ENCODE data around the gene CRIP1.

Gene CRIP1

DNA sequence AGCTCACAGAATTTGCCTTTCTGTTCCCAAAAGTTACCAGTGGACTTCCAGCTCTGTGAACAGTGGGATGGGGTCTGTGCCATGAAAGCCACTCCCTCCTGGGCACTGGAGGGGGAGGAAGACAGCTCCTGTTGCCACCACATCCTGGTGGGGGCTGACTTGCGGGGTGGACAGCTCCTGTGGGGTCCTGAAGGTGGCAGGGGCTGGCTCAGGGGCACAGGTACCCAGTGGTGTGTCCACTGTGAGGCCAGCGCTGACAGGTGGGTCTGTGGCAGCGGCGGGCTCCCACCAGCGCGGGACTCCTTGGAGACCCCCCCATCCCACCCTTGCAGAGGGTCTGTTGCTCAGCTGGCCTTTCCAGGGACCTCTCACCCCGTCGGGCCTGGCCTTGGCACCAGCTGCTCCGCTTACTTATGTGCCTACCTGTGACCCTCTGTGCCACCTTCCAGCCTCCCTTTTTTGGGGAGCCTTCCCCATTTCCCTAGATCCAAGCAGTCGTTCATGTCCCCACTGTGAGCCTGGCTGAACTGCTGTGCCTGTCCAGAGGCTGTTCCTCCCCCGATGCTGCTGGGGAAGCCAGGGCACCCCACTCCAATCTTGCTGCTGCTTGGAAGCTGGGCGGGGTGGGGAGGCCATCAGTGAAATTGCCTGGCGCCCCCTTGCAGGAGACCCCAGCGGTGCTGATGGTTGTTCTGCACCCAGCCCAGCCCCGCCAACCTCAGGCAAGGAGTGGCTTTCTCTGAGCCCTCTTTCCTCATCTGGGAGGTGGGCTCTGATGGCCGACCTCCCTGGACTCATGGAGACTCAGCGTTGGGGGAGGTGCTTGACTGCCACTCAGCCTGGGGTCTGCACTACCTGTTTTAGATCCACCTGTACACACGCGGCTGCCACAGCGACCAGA is 6.5 kb downstream of the CRIP1 start:
- DNase-seq (ENCODE audit: low spot score): no peak

DNA sequence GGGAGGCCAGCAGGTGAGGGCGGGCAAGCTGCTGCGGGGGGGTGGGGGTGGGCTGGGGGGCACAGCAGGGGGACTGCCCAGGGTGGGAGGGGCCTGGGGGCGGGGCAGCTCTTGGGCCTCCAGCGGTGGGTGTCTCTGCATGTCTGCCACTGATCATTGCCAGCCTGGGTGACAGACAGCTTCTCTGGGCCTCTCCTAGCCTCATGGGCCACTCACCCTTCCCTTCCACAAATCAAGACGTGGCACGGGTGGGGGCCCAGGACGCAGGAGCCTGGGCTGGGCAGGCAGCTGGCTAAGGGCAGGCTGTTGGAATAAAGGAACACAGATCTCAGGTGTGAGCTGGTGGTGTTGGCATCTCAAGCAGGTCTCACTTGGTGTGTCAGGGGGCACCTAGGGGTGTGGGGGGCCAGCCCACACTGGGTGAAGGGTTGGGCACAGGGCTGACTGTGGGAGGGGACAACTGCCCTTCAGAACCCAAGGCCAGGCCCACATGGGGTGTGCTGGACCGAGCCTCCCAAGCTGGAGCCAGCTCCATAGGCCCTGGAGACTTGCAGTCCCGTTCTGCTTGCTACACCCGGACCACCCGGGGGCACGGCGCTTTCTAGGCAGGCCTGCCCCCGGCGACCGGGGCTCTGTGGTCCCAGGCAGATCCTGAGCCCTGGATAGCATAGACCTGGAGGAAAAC is 7.4 kb downstream of the CRIP1 start:
- DNase-seq (ENCODE audit: low spot score): no peak

DNA sequence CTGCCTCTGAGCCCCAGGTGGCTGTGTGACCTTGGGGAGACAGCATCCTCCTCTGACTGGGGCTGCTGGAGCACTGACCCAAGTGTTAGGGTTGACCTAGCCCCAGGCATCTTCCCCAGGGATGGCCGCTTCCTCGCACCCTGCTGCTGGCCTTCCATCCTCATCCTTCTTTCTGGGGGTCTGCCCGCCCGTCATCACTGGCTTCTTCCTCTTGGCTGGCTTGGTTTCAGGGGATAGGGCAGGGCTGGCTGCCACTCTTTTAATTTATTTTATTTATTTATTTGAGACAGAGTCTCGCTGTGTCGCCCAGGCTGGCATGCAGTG is 7.9 kb downstream of the CRIP1 start:
- no peak for DNase-seq (ENCODE audit: low spot score)

DNA sequence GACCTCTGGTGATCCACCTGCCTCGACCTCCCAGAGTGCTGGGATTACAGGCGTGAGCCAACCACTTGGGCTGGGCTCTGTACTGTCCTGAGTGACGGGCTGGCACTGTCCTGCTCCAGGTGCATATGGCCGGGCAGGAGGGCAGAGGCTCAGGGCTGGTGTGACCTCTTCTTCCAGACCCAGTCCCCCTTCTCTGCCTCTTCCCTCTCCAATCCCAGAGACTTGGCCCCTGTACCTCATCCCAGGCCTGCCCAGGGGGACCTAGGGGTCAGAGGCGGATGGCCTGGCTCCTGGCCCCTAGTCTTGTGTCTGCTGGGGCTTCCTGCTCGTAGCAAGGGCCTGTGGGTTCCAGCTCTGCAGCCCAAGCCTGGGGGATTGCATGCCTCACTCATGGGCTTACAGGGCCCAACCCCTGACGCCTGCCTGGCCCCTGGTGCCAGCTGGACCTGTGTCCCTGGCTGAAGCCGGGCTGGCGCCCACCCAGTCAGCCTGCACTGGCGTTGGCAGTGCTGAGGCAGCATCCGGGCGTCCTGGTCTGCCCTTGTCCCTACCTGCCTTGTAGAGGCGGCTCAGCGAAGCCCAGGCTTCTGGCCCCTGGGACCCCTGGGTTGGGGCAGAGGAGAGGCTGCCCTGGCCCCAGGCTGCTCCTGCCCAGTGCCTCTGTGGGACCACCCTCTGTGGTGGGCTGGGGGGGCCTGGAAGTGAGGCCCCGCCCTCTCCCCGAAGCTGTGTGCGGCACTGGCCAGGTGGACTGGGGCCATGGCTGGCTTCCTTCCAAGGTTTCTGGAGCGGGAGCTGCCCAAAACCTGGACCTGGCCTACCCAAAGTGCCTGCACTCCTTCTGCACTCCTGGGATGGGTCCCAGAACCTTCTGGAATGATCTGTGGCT is 8.7 kb downstream of the CRIP1 start:
- DNase-seq (ENCODE audit: low spot score): no peak

DNA sequence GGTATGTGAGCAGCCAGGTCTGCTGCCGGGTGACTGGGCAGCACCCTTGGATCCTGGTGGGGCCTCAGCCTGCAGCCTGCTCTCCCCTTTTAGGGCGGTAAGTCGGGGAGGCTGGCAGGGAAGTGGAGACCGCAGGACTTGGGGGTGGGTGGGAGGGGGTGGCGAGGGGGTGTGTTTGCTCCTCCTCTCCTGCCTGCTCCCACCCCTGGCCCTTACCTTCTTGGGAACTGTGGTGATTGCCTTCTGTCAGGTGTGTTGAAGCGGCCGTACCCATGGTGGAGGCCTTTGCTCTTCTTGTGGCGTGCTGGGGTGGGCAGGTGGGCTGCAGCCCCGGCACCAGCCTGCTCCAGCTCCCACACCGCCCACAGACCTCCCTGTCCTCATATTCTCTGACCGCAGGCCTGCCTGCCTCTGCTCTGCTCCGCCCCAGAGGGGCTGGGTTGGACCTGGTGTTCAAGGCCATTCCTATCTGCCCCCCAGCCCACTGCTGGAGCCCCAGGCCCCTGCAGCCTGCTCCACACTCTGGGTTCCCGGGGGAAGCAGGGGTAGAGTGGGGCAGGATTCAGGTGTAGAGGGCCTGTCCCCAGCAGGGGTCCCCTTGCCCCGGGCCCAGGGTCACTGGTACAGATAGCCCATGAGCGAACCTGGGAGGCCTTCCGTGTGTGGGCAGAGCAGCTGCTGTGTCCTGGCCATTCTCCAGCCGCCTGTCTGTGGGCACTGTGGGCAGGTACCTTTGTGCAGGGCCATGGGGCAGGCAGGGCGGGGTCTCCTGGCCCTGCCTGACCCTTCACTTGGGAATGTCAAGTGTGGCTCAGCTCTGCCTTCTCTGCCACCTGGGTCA is 9.5 kb downstream of the CRIP1 start:
- DNase-seq (ENCODE audit: low spot score): no peak

DNA sequence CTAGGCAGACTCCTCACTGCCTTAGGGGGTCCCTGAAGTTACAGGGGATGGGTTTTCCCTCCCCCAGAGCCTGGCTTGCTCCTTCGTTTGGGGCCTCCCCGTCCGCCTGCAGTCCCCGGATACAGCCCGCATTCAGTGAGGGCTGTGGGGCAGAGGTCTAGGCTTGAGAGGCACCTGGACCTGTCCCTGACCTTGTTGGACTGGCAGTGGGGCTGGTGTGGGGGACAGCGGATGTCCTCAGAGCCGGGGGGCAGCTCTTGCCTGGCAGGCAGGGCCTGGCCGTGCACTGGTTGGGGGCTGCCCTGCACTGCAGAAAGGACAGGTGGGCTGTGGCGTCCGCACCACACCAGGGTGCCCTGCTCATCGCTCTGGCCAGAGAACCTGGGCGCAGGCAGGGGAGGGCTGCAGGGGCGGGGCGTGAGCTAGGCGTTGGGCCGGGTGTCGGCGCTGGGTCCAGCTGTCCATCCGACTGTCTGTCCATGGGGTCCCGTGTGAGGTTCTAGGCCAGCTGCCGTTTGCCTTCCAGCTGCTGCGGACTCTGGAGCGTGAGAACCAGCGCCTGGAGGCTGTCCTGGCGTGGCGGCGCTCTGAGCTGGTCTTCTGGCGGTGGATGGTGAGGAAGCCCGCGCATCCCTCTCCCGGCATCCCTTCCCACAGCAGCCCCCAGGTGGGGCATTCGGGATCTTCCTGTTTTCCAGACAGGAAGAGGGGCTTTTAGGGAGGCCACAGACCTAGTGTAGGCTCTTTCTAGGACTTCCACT is 10.3 kb downstream of the CRIP1 start:
- no peak for DNase-seq (ENCODE audit: low spot score)

DNA sequence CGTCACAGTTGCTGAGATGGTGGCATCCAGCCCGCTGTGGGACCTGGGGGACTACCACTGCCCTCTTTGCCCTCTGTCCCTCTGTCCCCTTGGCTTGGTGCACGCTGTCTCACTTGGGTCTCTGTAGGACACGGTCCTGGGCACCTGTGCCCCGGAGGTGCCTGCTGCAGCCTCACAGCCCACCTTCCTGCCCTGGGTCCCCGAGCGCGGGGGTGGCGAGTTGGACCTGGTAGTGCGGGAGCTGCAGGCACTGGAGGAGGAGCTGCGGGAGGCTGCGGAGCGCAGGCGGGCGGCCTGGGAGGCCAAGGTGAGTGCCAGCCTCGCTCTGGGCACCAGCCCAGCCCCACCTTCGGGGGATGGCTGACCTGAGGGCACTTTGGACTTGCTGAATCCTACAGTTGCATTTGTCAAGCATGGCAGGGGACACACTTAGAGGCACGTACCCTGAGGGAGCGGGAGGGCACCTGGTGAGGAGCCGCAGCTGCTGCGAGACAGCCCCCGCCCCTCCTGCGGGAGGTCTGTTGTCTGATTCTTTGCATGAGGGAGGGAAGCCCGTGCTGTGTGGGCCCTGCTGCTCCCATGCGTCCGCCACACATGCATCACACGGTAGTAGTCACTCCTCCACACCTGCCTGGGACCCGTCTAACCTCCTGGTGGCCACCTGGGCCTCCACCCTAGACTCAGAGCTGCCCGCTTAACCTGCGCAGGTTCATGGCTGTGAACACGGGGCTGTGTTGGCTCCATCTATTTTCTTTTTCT is 11.2 kb downstream of the CRIP1 start:
- DNase-seq (ENCODE audit: low spot score): no peak

DNA sequence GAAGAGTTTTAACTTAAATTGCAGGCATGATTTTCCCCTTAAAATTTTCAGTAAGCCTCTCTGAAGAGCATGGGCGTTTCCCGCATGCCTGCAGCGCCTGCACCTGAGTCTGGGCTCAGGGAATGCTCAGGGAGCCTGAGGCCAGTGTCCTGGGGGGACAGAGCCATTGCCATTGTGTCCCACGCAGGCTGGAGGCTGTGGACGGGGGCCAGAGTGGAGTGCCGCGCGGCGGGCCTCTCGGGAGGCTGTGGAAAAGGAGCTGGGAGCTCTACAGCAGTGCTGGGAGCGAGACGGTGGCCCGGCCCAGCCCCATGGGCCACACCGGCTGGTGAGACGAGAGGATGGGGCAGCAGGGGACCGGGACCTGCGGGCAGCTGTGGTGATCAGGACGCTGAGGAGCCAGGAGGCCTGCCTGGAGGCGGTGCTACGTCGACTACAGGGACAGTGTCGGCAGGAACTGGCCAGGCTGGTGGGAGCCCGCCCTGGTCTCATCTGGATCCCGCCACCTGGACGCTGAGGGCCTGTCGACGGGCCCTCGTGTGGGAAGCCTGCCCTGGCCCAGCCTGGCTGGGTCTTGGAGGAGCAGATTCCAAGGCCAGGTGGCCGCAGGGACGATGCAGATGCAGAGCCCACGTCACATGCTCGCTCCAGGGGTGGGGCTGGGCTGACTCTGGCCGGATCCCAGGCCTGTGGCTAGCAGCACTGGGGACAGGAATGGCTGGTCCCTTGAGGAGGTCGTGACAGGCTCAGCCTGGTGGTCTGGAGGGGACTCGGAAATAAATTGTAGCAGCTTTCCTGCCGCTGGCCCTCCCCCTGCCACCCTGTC is 12.0 kb downstream of the CRIP1 start:
- no peak for DNase-seq (ENCODE audit: low spot score)

DNA sequence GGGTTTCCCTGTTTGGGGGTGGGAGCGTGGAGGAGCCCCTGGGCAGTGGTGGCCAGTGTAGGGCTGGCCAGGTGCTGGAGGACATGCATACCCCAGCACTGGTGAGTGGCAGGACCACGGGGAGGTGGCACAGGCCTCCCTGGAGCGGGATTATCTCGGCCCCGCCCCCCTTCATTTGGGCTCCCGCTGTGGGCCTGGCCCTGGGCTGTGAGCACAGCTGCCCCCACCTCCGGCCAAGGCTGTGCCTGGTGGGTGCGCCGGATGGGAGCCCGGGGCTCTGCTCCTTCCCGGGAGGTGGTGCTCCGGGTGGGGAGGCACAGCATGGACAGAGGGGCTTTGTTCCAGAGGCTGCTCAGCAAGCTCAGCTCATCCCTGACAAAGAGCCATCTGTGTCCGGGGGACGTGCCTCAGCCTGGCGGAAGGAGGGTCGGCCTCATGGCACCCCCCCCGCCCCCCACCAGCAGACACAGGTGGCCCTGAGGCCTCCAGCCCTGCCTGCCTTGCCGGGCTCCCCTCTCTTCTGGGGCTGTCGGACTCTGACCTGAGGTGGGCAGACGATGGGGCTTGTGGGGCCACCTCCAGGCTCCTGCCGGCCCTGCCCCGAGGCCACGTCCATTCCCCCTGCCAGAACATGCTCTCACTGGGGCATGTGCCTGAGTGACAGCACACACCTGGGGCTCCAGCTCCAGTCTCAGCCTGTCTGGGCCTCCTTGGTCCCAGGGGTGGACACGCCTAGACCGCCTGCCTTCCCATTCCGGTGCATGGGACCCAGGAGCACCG is 12.8 kb downstream of the CRIP1 start:
- DNase-seq (ENCODE audit: low spot score): peak; percentile 2

DNA sequence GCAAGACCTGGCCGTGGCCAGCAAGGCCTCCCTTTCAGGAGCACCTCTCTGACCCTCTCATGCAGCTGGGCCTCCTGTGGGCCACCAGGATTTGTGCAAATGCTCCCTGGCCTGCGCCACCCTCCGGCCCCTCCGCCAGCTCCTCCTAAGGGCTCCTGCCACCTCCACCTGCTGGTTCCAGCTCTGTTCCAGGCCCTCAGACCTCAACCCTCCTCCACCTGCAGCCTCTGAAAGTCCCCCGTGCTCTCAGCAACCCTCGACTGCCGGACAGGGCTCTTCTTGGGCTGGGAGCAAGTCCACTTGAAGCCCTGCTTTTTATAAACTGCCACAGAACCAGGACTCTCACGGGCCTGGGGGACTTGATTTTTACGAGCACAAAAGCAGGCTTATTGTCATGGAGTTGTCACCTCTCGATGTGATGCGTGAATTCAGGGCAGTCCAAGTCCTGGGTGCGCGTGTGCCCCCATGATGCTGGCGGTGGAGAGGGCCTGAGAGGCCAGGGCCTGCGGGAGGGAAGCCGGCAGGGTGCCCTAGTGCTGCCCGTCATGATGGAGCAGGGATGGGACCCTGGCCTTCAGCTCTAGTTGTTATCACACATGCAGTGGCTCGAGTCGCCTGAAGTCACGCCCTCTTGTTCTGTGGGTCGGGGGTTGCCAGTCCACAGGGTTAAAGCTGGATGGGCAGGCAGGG is 13.5 kb downstream of the CRIP1 start:
- DNase-seq (ENCODE audit: low spot score): no peak

DNA sequence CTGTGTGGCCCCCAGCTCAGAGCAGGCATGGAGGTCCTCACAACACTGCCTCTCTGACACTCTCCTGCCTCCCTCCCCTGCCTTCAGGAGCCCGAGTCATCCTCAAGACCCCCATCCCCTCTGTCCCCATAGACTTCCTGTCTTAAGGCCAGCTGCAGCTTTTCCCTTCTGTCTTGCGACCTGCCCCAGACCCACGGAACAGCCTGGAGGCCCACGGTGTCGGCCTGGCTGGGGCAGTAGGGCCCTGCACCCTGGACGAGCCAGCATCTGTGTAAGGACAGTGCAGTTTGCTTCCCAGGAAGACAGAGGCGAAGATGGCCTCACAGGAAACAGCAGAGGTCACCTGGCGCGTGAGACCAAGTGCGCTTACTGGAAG is 14.0 kb downstream of the CRIP1 start:
- no peak for DNase-seq (ENCODE audit: low spot score)

DNA sequence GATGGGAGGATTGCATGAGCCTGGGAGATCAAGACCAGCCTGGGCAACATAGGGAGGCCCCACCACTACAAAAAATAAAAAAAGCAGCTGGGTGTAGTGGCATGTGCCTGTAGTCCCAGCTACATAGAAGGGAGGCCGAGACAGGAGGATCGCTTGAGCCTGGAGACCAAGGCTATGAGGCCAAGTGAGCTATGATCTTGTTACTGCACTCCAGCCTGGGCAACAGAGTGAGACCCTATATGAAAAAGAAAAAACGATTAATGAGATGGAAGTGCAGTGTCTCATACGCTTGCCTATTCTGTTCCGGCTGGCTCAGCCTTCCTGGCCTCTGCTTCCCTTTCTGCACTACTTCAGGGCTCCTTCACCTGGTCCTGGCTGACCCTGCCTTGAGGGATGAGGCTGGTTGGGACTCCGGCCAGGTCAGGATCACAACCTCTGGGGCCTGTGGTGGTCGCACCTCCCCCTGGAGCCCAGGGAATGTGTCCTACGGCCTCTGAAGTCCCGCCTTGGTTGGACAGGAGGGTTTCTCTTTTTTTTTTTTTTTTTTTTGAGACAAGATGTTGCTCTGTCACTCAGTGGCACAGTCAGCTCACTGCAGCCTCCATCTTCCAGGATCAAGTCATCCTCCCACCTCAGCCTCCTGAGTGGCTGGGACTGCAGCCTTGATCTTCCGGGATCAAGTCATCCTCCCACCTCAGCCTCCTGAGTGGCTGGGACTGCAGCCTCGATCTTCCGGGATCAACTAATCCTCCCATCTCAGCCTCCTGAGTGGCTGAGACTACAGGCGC is 15.0 kb downstream of the CRIP1 start:
- no peak for DNase-seq (ENCODE audit: low spot score)

DNA sequence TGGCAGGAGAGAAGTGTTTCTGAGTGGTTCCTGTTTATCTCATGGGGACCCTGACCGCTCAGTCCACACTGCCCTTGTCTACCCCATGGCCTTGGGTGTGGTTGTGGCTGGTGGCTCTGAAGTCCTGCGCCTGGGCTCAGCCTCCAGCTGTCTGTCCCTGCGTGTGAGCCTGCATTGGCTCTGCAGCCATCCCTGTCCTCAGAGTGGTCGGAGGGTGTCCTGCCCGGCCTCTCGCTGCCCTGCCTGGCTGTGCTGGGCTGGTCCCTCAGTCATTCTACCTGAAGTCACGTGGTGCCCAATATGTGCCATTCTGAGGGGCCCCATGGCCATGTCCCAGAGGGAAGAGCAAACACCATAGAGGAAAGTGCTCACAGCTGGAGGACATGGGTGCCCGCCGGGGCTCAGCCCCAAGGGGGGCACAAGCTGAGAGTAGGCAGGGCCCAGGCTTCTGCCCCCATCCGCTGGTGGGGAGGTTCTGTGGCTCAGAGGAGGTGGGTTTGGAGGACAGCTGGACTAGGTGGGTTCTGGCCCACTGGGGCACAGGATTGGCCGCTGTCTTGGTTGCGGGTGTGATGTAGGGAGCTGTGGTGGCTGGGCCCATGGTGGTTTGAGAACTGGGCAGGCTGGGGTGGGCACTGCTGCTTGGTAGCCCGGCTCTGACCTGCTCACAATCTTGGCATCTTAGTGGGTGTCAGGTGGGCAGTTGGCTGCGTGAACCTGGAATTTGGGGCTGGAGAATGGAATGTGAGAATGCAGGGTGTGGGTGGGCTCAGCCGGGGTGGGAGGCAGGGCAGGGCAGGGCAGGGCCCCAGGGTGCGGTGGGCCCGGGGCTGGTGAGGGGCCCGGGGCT is 16.0 kb downstream of the CRIP1 start:
- no peak for DNase-seq (ENCODE audit: low spot score)

DNA sequence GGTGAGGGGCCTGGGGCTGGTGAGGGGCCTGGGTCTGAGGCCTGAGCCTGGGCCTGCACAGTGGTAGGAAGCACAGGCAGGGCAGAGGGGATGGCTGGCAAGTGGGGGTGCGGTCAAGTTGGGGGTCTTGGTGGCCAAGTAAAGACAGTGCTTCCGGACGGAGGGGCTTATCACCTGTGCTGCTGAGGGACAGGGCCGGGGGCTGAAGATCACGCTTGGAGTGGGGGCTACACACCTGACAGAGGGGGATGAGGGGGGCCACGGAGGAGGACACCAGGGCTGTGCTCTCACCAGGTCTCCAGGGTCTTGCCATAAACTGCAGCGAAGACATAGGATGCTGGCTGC is 16.6 kb downstream of the CRIP1 start:
- no peak for DNase-seq (ENCODE audit: low spot score)

DNA sequence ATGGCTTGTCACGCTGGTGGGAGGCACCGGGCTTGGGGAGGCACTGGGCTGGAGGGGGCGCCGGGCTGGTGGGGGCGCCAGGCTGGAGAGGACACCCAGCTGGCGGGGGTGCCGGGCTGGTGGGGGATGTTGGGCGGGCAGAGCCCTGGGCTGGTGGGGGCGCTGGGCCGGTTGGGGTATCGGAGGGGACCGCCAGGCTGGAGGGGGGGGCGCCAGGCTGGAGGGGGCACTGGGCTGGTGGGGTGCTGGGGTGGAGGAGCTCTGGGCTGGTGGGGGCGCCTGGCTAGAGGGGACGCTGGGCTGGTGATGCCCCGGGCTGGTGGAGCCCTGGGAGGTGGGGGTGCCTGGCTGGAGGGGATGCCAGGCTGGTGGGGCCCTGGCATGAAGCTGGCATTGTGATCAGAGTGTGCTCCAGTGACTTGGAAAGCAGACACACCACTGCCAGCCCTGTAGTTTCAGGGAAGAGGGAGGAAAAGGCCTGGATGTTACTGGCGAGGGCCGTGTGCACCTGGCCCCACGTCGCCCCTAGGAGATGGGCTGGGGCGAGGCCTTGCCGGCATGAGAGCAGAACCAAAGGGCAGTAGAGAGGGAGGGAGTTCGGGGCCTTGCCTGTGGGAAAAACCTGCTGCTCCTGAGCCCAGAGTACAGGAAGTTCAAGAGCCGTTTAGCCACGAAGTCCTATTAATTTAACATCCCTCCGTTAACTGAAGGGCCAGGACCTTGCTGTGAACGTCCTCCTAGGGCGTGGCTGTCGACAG is 17.4 kb downstream of the CRIP1 start:
- no peak for DNase-seq (ENCODE audit: low spot score)

DNA sequence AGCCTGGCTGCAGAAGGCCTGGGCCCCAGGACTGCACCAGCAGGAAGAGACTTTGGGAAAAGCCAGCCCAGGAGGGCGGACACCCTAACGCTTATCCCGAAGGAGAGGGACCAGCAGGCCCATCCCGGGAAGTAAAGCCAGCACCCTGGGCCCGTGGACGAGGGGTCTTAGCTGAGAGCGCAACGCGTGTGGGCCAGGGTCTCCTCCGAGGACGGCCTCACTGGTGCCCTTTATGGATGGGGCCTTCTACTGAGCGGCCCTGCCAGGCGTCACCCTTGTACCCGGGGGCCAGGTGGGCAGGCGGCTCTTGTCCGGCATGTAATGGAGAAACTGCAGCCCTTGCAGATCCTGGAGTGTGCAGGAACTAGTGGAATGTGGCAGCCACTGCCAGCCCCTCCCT is 18.4 kb downstream of the CRIP1 start:
- DNase-seq (ENCODE audit: low spot score): no peak

Data from germinal center (tissue), 1 donor.